Activated CD4-positive, alpha-beta T cell treated with anti-CD3 and anti-CD28 coated beads, Interleukin-2, amount 50 U/mL, for 24 hours (primary cell): ENCODE results near the gene MMRN2.
"Not testable (repeated sequence)": the region's sequence is repeated elsewhere in the genome, so short reads cannot be mapped to it uniquely, and the experiment has no call there.

Experiments used
- DNase-seq, 2 donors: peaks; one replicate each; pipeline ENCODE4 v3.0.0-alpha.2; 2020; ENCODE audit warnings: low read depth in 1 of 2, low spot score in 1 of 2

Gene MMRN2, protein sequence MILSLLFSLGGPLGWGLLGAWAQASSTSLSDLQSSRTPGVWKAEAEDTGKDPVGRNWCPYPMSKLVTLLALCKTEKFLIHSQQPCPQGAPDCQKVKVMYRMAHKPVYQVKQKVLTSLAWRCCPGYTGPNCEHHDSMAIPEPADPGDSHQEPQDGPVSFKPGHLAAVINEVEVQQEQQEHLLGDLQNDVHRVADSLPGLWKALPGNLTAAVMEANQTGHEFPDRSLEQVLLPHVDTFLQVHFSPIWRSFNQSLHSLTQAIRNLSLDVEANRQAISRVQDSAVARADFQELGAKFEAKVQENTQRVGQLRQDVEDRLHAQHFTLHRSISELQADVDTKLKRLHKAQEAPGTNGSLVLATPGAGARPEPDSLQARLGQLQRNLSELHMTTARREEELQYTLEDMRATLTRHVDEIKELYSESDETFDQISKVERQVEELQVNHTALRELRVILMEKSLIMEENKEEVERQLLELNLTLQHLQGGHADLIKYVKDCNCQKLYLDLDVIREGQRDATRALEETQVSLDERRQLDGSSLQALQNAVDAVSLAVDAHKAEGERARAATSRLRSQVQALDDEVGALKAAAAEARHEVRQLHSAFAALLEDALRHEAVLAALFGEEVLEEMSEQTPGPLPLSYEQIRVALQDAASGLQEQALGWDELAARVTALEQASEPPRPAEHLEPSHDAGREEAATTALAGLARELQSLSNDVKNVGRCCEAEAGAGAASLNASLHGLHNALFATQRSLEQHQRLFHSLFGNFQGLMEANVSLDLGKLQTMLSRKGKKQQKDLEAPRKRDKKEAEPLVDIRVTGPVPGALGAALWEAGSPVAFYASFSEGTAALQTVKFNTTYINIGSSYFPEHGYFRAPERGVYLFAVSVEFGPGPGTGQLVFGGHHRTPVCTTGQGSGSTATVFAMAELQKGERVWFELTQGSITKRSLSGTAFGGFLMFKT

GRCh38 chr10:86957471-86958115 is at the start of gene MMRN2:
Gene MMRN2 (minus strand): TSS chr10:86957615. CDS start chr10:86957541, 74 bp downstream.
- DNase-seq: no peak

DNA sequence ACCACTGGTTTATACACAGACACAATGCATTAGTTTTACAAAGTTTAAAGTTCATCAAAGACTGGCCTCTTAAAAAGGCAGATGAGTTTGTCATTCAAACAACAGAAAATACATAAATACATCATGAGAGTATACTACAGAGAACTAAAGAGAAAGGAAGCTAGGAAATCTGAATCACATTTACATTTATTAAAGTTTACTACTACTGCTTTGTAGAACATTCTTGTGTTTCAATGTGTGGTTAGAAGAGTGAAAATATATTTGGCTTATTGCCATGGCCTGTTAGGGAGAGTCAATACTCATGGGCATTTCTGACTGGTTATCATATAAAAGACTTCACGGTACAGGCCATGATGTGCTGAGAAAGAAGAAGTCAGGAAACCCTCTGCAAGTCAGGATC is 49.7 kb upstream of the MMRN2 start:
- DNase-seq: not testable (repeated sequence)

- no peak for DNase-seq
Measured at GRCh38 chr10:87000491-87000890, 43.1 kb upstream of the MMRN2 start.

GRCh38 chr10:86999802-87000403 is 42.5 kb upstream of the MMRN2 start:
- DNase-seq: not testable (repeated sequence)

DNA sequence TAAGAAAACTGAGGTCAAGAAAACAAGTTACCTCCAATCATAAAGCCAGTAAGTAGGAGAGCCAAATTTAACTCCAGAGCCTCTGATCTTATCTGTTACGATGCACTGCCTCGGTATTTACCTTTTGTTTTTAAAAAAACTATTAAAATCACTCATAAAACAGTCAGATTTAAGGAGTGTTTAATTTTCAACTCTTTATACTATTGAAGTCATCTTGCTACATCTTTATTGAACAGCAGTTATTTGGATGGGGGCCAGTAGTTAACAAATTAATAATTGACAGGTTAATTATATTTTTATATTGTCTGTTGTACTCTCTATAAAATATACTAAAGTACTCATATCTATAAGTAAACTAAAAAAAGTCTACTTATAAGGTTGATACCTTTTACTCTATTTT is 35.5 kb upstream of the MMRN2 start:
- DNase-seq: no peak

DNA sequence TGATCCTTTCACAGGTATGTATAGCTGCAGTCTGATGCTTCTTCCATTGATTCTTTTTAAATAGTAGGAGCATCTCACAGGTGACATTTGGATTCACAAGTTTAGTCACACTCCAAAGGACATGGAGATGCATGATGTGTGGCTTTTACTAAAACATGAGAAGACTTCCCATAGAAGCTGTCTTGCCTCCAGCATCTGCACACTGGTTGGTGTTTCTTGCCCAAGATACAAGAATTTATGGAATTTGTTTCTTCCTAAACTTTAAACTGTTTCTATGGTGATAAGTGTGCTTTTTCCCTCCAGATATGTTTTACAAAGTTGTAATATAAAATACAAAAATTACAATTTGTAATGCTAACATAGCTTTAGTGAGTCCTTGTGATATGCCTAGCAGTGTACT is 35.0 kb upstream of the MMRN2 start:
- DNase-seq: no peak

DNA sequence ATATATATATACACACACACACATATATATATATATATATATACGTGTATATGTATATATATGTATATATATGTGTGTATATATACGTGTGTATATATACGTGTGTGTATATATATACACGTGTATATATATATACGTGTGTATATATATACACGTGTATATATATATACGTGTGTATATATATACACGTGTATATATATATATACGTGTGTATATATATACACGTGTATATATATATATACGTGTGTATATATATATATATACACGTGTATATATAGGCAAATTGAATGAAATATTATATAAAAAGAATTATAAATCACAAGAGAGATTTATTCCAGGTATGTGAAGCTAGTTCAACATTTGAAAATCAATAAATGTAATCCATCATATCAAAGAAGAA is 33.9 kb upstream of the MMRN2 start:
- DNase-seq: not testable (repeated sequence)

GRCh38 chr10:86988520-86988919 is 31.1 kb upstream of the MMRN2 start:
- no peak for DNase-seq

GRCh38 chr10:86984498-86984897 is 27.1 kb upstream of the MMRN2 start:
- DNase-seq: not testable (repeated sequence)

- no peak for DNase-seq
Measured at GRCh38 chr10:86981716-86982115, 24.3 kb upstream of the MMRN2 start.

GRCh38 chr10:86981020-86981419 is 23.6 kb upstream of the MMRN2 start:
- not testable (repeated sequence) for DNase-seq

- no peak for DNase-seq
Measured at GRCh38 chr10:86979977-86980448, 22.6 kb upstream of the MMRN2 start.

GRCh38 chr10:86979296-86979818 is 21.9 kb upstream of the MMRN2 start:
- no peak for DNase-seq

DNA sequence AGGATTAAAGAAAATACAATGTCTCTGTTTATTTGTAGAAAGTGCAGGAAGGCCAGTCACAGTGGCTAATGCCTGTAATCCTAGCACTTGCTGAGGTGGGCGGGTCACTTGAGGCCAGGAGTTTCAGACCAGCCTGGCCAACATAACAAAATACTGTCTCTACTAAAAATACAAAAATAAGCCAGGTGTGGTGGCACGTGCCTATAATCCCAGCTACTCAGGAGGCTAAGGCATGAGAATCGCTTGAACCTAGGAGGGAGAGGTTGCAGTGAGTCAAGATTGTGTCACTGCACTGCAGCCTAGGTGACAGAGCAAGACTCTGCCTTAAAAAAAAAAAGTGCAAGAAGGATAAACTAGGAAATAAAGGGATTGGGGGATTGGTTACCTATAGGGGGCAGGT is 21.0 kb upstream of the MMRN2 start:
- not testable (repeated sequence) for DNase-seq

DNA sequence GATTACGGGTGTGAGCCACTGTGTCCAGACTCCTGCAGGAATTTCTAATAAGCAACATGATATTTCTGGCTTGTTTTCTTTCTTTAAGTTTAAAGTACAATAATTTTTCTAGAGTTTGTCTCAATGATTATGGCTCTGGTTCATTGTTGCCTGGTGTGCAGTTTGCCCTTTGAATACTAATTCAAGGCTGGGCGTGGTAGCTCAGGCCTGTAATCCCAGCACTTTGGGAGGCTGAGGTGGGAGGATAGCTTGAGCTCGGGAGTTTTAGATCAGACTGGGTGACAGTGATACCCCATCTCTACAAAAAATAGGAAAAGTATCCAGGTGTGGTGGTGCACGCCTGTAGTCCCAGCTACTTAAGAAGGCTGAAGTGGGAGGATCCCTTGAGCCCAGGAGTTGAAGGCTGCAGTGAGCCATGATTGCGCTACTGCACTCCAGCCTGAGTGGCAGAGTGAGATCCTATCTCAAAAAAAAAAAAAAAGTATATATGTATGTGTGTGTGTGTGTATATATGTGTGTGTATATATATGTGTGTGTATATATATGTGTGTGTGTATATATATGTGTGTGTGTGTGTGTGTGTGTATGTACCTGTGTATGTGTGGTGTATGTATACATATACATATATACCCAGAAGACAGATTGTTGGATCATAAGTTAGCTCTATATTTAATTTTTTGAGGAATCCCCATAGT is 19.1 kb upstream of the MMRN2 start:
- no peak for DNase-seq

GRCh38 chr10:86974484-86974883 is 17.1 kb upstream of the MMRN2 start:
- DNase-seq: no peak

DNA sequence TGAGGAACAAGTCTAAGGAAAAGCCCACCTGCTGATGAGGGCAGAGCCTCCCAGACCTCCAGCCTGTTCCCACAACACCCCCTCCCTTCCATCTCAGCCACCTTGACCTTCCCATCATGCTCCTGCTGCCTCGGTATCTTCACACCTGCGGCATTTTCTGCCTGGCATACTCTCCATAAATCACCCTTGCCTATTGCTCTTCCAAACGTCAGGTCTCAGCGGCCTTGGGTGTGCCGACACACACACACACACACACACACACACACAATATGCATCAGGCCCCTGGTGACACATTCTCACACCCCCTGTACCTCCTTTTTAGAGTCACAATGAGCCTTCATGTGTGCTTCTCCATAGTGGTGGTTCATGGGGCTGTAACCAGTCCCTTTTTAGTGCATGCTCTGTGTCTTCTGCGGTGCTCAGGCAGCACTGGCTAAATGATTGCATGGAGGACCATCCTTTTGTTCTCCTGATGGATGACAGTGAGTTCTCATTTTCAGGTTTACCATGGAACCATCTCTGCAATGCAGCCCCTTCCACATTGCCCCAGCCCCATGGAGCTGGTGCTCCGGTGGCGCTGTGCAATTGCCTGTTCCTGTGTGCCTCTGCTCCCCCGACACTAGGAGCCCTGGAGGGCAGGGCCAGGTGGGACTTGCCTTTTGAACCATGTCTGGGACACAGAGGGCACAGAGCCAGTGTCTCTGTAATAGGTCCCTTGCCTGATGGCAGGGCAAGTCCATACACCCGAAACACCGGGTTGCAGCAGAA is 15.4 kb upstream of the MMRN2 start:
- DNase-seq: no peak

GRCh38 chr10:86971232-86971991 is 14.0 kb upstream of the MMRN2 start:
- DNase-seq: peak; percentile 74 to 77

DNA sequence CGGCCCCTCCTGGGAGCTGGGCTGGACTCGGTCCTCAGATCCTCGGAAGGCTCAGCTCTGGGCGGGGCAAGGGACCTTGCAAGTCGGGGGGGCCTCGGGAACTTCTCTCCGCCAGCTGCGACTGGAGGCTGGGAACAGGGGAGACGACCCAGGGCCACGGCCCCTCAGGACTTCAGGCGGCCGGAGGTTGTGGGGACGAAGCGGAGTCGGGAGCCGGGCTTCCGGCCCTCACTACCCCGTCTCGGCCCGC is 13.5 kb upstream of the MMRN2 start:
- DNase-seq: no peak
